ENCODE results near the gene OR5AU1. TPM values are rescaled to one million over a fixed set of nuclear protein-coding genes. Genes with fewer than 3 reads are reported as not detected.
"Not testable (repeated sequence)": the region's sequence is repeated elsewhere in the genome, so short reads cannot be mapped to it uniquely, and the experiment has no call there.

Gene OR5AU1
- polyA plus RNA-seq, 1 donor (not counting 4 experiments of a cell fraction or from before 2014, with no cell fraction given) = not detected

DNA sequence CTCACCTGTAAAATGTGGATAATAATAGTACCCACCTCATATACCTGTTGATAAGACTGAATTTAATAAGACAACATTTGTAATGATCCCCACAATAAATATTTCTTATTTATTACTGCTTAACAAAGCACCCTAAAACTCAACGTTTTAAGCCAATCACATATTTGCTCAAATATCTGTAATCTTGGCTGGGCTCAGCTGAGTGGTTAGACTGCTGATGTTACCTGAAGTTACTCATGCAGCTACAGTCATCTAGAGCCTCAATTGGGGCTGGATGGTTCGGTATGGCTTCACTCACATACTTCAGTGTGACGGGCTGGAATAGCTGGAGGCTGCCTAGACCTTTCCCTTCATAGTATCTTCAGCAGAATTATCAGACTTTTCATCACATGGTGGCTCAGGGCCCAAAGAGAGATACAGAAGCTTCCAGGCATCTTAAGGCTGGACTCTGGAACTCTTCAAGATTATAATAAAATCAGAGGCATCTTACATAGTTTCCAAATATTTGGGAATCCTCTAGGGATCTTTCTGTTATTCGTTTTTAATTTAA lies 4.3 kb upstream of the OR5AU1 start:
- no peaks in the 10 kb centered on the region for H3K79me2 ChIP-seq (ENCODE audit: control insufficient read depth, insufficient read depth, low read length)
- no peaks in the 10 kb centered on the region for H3K27me3 ChIP-seq (ENCODE audit: control insufficient read depth, extremely low read depth, insufficient read depth, low read length)
- H3K36me3 ChIP-seq (ENCODE audit: control insufficient read depth in 2 of 2, extremely low read depth in 1 of 2, insufficient read depth in 2 of 2, low read length in 2 of 2) = no peaks in the 10 kb centered on the region
- no peaks in the 10 kb centered on the region for H4K20me1 ChIP-seq (ENCODE audit: control insufficient read depth, extremely low read depth, insufficient read depth, low read length)
- TF ChIP-seq, protein P1, sequence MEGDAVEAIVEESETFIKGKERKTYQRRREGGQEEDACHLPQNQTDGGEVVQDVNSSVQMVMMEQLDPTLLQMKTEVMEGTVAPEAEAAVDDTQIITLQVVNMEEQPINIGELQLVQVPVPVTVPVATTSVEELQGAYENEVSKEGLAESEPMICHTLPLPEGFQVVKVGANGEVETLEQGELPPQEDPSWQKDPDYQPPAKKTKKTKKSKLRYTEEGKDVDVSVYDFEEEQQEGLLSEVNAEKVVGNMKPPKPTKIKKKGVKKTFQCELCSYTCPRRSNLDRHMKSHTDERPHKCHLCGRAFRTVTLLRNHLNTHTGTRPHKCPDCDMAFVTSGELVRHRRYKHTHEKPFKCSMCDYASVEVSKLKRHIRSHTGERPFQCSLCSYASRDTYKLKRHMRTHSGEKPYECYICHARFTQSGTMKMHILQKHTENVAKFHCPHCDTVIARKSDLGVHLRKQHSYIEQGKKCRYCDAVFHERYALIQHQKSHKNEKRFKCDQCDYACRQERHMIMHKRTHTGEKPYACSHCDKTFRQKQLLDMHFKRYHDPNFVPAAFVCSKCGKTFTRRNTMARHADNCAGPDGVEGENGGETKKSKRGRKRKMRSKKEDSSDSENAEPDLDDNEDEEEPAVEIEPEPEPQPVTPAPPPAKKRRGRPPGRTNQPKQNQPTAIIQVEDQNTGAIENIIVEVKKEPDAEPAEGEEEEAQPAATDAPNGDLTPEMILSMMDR (optimal IDR thresholded peaks at IDR 0.05 in 1 of 3, IDR thresholded peaks at IDR 0.05 in 1 of 3, conservative IDR thresholded peaks at IDR 0.05 in 1 of 3; ENCODE audit: extremely low read depth in 1 of 3, insufficient read depth in 2 of 3, low read length in 3 of 3) = no peak
- no peak for TF ChIP-seq EZH2 (IDR thresholded peaks at IDR 0.05; ENCODE audit: low read length)
- no peak for FAIRE-seq
- H3K4me3 ChIP-seq (ENCODE audit: control insufficient read depth in 2 of 3, extremely low read depth in 1 of 3, insufficient read depth in 2 of 3, low read depth in 1 of 3, low read length in 3 of 3) = no peak overlapping the region
- H3K9ac ChIP-seq (ENCODE audit: control insufficient read depth, extremely low read depth, insufficient read depth, low read length) = no peak overlapping the region
- no peaks in the 10 kb centered on the region for H3K4me1 ChIP-seq (ENCODE audit: control insufficient read depth, extremely low read depth, insufficient read depth, low read length)
- dilution Hi-C loops (cut with MboI; ENCODE audit: extremely low pct_ligation_motif_present, low sequenced_read_pairs) = no loop called here
- no peaks in the 10 kb centered on the region for H3K9me1 ChIP-seq (ENCODE audit: control insufficient read depth, extremely low read depth, insufficient read depth, low read length)
- no peak overlapping the region for H3K4me2 ChIP-seq (ENCODE audit: control insufficient read depth, extremely low read depth, insufficient read depth, low read depth, low read length)
- H3K9me3 ChIP-seq (ENCODE audit: control insufficient read depth, low read depth, low read length) = no peaks in the 10 kb centered on the region
- H3K27ac ChIP-seq (ENCODE audit: control insufficient read depth, insufficient read depth, low read length) = no peak overlapping the region
- DNase-seq (ENCODE audit: low read depth, low spot score) = no peak
- H2AFZ ChIP-seq (ENCODE audit: control insufficient read depth, low read length) = no peak overlapping the region

DNA sequence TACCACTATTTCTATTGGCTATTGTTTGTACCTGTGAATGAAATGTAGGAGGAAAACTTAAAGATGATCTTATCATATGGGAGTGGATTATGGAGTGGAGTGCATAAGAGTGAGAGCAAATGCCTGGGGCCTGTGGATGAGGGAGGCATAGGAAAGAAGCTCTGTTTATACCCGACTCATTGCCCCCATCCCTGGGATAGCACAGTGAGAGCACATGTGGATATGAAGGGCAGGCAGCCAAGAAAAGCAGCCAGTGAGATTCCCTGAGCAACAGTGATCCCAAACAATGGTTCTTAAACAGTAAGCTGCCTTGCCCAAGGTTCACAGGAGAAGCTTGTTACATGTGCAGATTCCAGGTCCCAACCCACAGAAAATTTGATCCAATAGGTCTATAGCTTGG lies 2.3 kb upstream of the OR5AU1 start:
- not testable (repeated sequence) for DNase-seq (ENCODE audit: low read depth, low spot score)

More for the DNA sequence above, 2.3 kb upstream of the OR5AU1 start:
- dilution Hi-C loops (cut with MboI; ENCODE audit: extremely low pct_ligation_motif_present, low sequenced_read_pairs); H3K4me2 ChIP-seq (ENCODE audit: control insufficient read depth, extremely low read depth, insufficient read depth, low read depth, low read length); H3K4me1 ChIP-seq (ENCODE audit: control insufficient read depth, extremely low read depth, insufficient read depth, low read length); H3K36me3 ChIP-seq (ENCODE audit: control insufficient read depth in 2 of 2, extremely low read depth in 1 of 2, insufficient read depth in 2 of 2, low read length in 2 of 2); FAIRE-seq; H3K9me3 ChIP-seq (ENCODE audit: control insufficient read depth, low read depth, low read length); H3K9me1 ChIP-seq (ENCODE audit: control insufficient read depth, extremely low read depth, insufficient read depth, low read length); H2AFZ ChIP-seq (ENCODE audit: control insufficient read depth, low read length); H3K27ac ChIP-seq (ENCODE audit: control insufficient read depth, insufficient read depth, low read length); H4K20me1 ChIP-seq (ENCODE audit: control insufficient read depth, extremely low read depth, insufficient read depth, low read length); H3K79me2 ChIP-seq (ENCODE audit: control insufficient read depth, insufficient read depth, low read length); H3K4me3 ChIP-seq (ENCODE audit: control insufficient read depth in 2 of 3, extremely low read depth in 1 of 3, insufficient read depth in 2 of 3, low read depth in 1 of 3, low read length in 3 of 3); H3K9ac ChIP-seq (ENCODE audit: control insufficient read depth, extremely low read depth, insufficient read depth, low read length); H3K27me3 ChIP-seq (ENCODE audit: control insufficient read depth, extremely low read depth, insufficient read depth, low read length): not testable (repeated sequence)

Measured in keratinocyte (primary cell).